H1 (cell line): ENCODE measurements around the gene ANXA6. TPM values are rescaled to one million over a fixed set of nuclear protein-coding genes. Genes with fewer than 3 reads are reported as not detected.
A peak's percentile ranks its signal among the peaks of the same experiment; 100 is the strongest.

Experiments
- CTCF ChIA-PET: fragments of 300-600 bp; sonication (Branson Sonifier 250); formaldehyde crosslinking; loops from one replicate; lab custom pipeline; 2021; ENCODE audit not compliant: partially characterized antibody; lab: Charles Lee
- POLR2A ChIA-PET: fragments of 300-600 bp; sonication (Branson Sonifier 250); formaldehyde crosslinking; loops from one replicate; lab custom pipeline; 2021; ENCODE audit warnings: inconsistent platforms; ENCODE audit not compliant: partially characterized antibody; lab: Charles Lee
- DNase-seq, 2 experiments: peaks; one replicate each; pipeline versions ENCODE4 v3.0.0 to v3.0.0-alpha.2; 2010 to 2022; ENCODE audit warnings: low spot score in 2 of 2, low read depth in 1 of 2, mixed read lengths in 1 of 2
- FAIRE-seq: peaks from 2 replicates; lab custom pipeline; 2011; peaks lifted over from hg19 to GRCh38; lab: Jason Lieb, UNC
- H2AFZ ChIP-seq: 2 replicates; pipeline ENCODE4 v1.8.1; 2012; ENCODE audit warnings: low read length, inconsistent platforms
- H2AK5ac ChIP-seq: 2 replicates; pipeline ENCODE4 v1.6.1; 2013; ENCODE audit warnings: low read depth, low read length
- H2BK120ac ChIP-seq: replicated peaks from 2 replicates; pipeline ENCODE3; 2013; ENCODE audit warnings: low read depth, low read length, inconsistent platforms
- H2BK12ac ChIP-seq: 2 replicates; pipeline ENCODE4 v1.6.1; 2013; ENCODE audit warnings: low read depth, low read length
- H2BK15ac ChIP-seq: 2 replicates; pipeline ENCODE4 v1.6.1; 2013; ENCODE audit warnings: low read length
- H2BK20ac ChIP-seq: 2 replicates; pipeline ENCODE4 v1.6.1; 2013; ENCODE audit warnings: low read length
- H2BK5ac ChIP-seq: 2 replicates; pipeline ENCODE4 v1.6.1; 2013; ENCODE audit warnings: low read depth, low read length
- H3K14ac ChIP-seq: 2 replicates; pipeline ENCODE4 v1.6.1; 2013; ENCODE audit warnings: inconsistent platforms; ENCODE audit not compliant: insufficient read length
- H3K18ac ChIP-seq: 2 replicates; pipeline ENCODE4 v1.6.1; 2013; ENCODE audit warnings: low read length; ENCODE audit errors: extremely low read depth
- H3K23ac ChIP-seq: 2 replicates; pipeline ENCODE4 v1.6.1; 2013; ENCODE audit warnings: inconsistent platforms; ENCODE audit not compliant: insufficient read length
- H3K23me2 ChIP-seq: 2 replicates; pipeline ENCODE4 v1.6.1; 2013; ENCODE audit warnings: low read depth, low read length
- H3K27ac ChIP-seq: 2 replicates; pipeline ENCODE4 v1.6.1; 2011; ENCODE audit warnings: low read depth, low read length, inconsistent platforms
- H3K27me3 ChIP-seq, 4 experiments: replicated peaks in 1 of 4; 1 replicate in 1 of 4; 2 replicates in 3 of 4; pipeline versions ENCODE4 v1.6.1 to v1.8.1; 2011 to 2013; ENCODE audit warnings: low read length in 3 of 4, mild to moderate bottlenecking in 3 of 4, inconsistent platforms in 2 of 4, mixed read lengths in 2 of 4, moderate library complexity in 1 of 4; ENCODE audit not compliant: control insufficient read depth in 3 of 4, insufficient read depth in 3 of 4; ENCODE audit errors: extremely low read depth in 1 of 4
- H3K36me3 ChIP-seq, 4 experiments: 2 replicates each; pipeline versions ENCODE4 v1.6.1 to v1.8.1; 2011 to 2013; ENCODE audit warnings: mild to moderate bottlenecking in 4 of 4, low read length in 3 of 4, moderate library complexity in 2 of 4, control low read depth in 1 of 4, inconsistent platforms in 1 of 4; ENCODE audit not compliant: insufficient read depth in 4 of 4, control insufficient read depth in 2 of 4
- H3K4ac ChIP-seq: replicated peaks from 2 replicates; pipeline ENCODE3; 2013; ENCODE audit warnings: low read length, low read depth, mixed read lengths, inconsistent platforms; ENCODE audit not compliant: insufficient read length
- H3K4me1 ChIP-seq, 4 experiments: replicated peaks in 1 of 4; 1 replicate in 1 of 4; 2 replicates in 3 of 4; pipeline versions ENCODE4 v1.6.1 to v1.8.1; 2011 to 2013; ENCODE audit warnings: low read length in 3 of 4, inconsistent platforms in 2 of 4, mixed read lengths in 1 of 4; ENCODE audit not compliant: insufficient read depth in 4 of 4, control insufficient read depth in 3 of 4
- H3K4me2 ChIP-seq, 2 experiments: 2 replicates each; pipeline versions ENCODE4 v1.6.1 to v1.8.1; 2011 to 2013; ENCODE audit warnings: low read depth in 2 of 2, low read length in 2 of 2, control low read depth in 1 of 2, inconsistent platforms in 1 of 2, mild to moderate bottlenecking in 1 of 2; ENCODE audit not compliant: insufficient read depth in 1 of 2
- H3K4me3 ChIP-seq, 4 experiments: fragments of 200-600, 300-600 bp in 1 of 4; sonication (generic), shearing (Covaris generic), sonication (Bioruptor Twin) in 1 of 4; 2 replicates each; pipeline versions ENCODE4 v1.5.1 to v1.8.1; 2011 to 2016; ENCODE audit warnings: low read length in 4 of 4, low read depth in 3 of 4, control low read depth in 2 of 4, inconsistent platforms in 2 of 4, mild to moderate bottlenecking in 2 of 4, mixed read lengths in 1 of 4, moderate library complexity in 1 of 4; ENCODE audit not compliant: insufficient read depth in 2 of 4; ENCODE audit errors: extremely low read depth in 1 of 4
- H3K56ac ChIP-seq: replicated peaks from 2 replicates; pipeline ENCODE3; 2013; ENCODE audit warnings: low read depth, mild to moderate bottlenecking, mixed read lengths, low read length, inconsistent platforms; ENCODE audit not compliant: insufficient read length
- H3K79me1 ChIP-seq: 2 replicates; pipeline ENCODE4 v1.6.1; 2013; ENCODE audit warnings: low read depth, low read length, control low read depth
- H3K79me2 ChIP-seq, 2 experiments: 2 replicates each; pipeline versions ENCODE4 v1.6.1 to v1.8.1; 2012 to 2013; ENCODE audit warnings: low read length in 2 of 2, mild to moderate bottlenecking in 2 of 2, inconsistent platforms in 1 of 2; ENCODE audit not compliant: insufficient read depth in 2 of 2, control insufficient read depth in 1 of 2
- H3K9ac ChIP-seq, 4 experiments: replicated peaks in 1 of 4; 1 replicate in 1 of 4; 2 replicates in 3 of 4; pipeline versions ENCODE4 v1.6.1 to v1.8.1; 2011 to 2013; ENCODE audit warnings: low read depth in 3 of 4, low read length in 3 of 4, control low read depth in 2 of 4, mild to moderate bottlenecking in 2 of 4, moderate library complexity in 2 of 4, inconsistent platforms in 1 of 4; ENCODE audit errors: extremely low read depth in 1 of 4
- H3K9me3 ChIP-seq, 2 experiments: 2 replicates each; pipeline versions ENCODE4 v1.6.1 to v1.8.1; 2012 to 2013; ENCODE audit warnings: mild to moderate bottlenecking in 2 of 2, moderate library complexity in 2 of 2, control low read depth in 1 of 2, inconsistent platforms in 1 of 2, low read depth in 1 of 2, low read length in 1 of 2, mixed read lengths in 1 of 2; ENCODE audit not compliant: insufficient read depth in 2 of 2
- H4K20me1 ChIP-seq, 2 experiments: replicated peaks in 1 of 2; 2 replicates each; pipeline versions ENCODE3 to v1.8.1; 2011 to 2013; ENCODE audit warnings: inconsistent platforms in 2 of 2, low read length in 2 of 2, mild to moderate bottlenecking in 1 of 2; ENCODE audit not compliant: insufficient read depth in 2 of 2, control insufficient read depth in 1 of 2
- H4K5ac ChIP-seq: 2 replicates; pipeline ENCODE4 v1.6.1; 2013; ENCODE audit warnings: low read length, low read depth, mixed read lengths, inconsistent platforms; ENCODE audit not compliant: insufficient read length
- H4K8ac ChIP-seq: 2 replicates; pipeline ENCODE4 v1.8.0; 2013; ENCODE audit warnings: mild to moderate bottlenecking, moderate library complexity, low read length, inconsistent platforms; ENCODE audit not compliant: insufficient read depth; ENCODE audit errors: extremely low read depth
- H4K91ac ChIP-seq: replicated peaks from 2 replicates; pipeline ENCODE3; 2013; ENCODE audit warnings: low read length, mixed read lengths, inconsistent platforms; ENCODE audit not compliant: insufficient read length
- BCL11A ChIP-seq, 2 experiments: IDR thresholded peaks; one replicate each; pipeline ENCODE4 v1.6.1; 2011; ENCODE audit warnings: low read depth in 2 of 2, low read length in 2 of 2, mild to moderate bottlenecking in 2 of 2
- CHD2 ChIP-seq: IDR thresholded peaks from 2 replicates; pipeline ENCODE4 v1.6.1; 2012; ENCODE audit warnings: low read length, improper control_type of control experiment
- KDM5A ChIP-seq: fragments of 200-600 bp; IDR thresholded peaks from 2 replicates; pipeline ENCODE4 v1.7.1; 2012; ENCODE audit warnings: mild to moderate bottlenecking, low read length, inconsistent platforms, mixed read lengths
- SIRT6 ChIP-seq: IDR thresholded peaks from one replicate; pipeline ENCODE4 v1.7.1; 2012; ENCODE audit warnings: low read length, inconsistent platforms
- WGBS, 2 experiments: shearing (Covaris generic) in 1 of 2; methylation state at CpG; one replicate each; pipeline versions ENCODE4 v1.1.6 to v1.1.7; 2013 to 2015; ENCODE audit warnings: low lambda C conversion rate in 2 of 2, mixed read lengths in 2 of 2, inconsistent platforms in 1 of 2, low coverage in 1 of 2, missing lambda C conversion rate in 1 of 2; ENCODE audit not compliant: insufficient replicate concordance in 2 of 2, insufficient coverage in 1 of 2, insufficient read length in 1 of 2; ENCODE audit errors: extremely low coverage in 1 of 2, missing lambda C conversion rate in 1 of 2; 5-methylcytosine and 5-hydroxymethylcytosine counted together
- polyA plus RNA-seq, 7 experiments: library from polyadenylated mRNA; depleted of rRNA in 3 of 7; stranded (reverse) in 5 of 7; unstranded in 2 of 7; fragments of >200 nt in 5 of 7; fragments of 200-250 nt in 2 of 7; gene quantifications; 1 replicate in 5 of 7; 2 replicates in 1 of 7; 4 replicates in 1 of 7; pipeline versions ENCODE4 v1.2.1 to v1.2.3, GENCODE V29; 2011 to 2013; ENCODE audit warnings: missing spikeins in 2 of 7, mixed read lengths in 2 of 7
- total RNA-seq: library from RNA; stranded (reverse); fragmentation: NEBNext Ultra II Directional; extraction: Animal tissue kit (Norgen Biotek cat#: 25700); gene quantifications from 2 replicates; pipeline ENCODE4 v1.2.1, GENCODE V29; 2021

Gene ANXA6
- total and polyA plus RNA-seq, 2 of the 8 experiments (the other 6 are each of a cell fraction or from before 2014, with no cell fraction given): 61.3 to 78.6 TPM

- no peak overlapping the region for H2AFZ ChIP-seq
- no peak overlapping the region for H2BK120ac ChIP-seq
- peak overlapping the region; percentile 72; the same call in 1 of the 2 replicates for H4K8ac ChIP-seq
- no peak overlapping the region for H3K56ac ChIP-seq
- DNase-seq (no peak), FAIRE-seq (no peak)
- no peak overlapping the region for H3K4me3 ChIP-seq
- H3K23me2 ChIP-seq: no peaks in the 10 kb centered on the region
- no peak overlapping the region for H3K27ac ChIP-seq
- no peak overlapping the region for H2BK20ac ChIP-seq
- no peak overlapping the region for H3K14ac ChIP-seq
- no peak overlapping the region for H3K9ac ChIP-seq
- peaks cover 0 to 6% (median 4%) of the 10 kb centered on the region in 4 experiments; a peak in 4 of 7 replicates for H3K4me1 ChIP-seq
- peaks cover 6% of the 10 kb centered on the region; the same call in 1 of the 2 replicates for H3K79me1 ChIP-seq
- no peaks in the 10 kb centered on the region for H3K36me3 ChIP-seq
- no peaks in the 10 kb centered on the region for H3K27me3 ChIP-seq
- H4K91ac ChIP-seq: no peak overlapping the region
- TF ChIP-seq BCL11A (IDR thresholded peaks at IDR 0.05; ENCODE audit: low read depth in 2 of 2, low read length in 2 of 2) (no peak), CHD2 (no peak), SIRT6 (no peak), KDM5A (no peak)
- H2BK12ac ChIP-seq: no peak overlapping the region
- H3K23ac ChIP-seq: no peak overlapping the region
- no peak overlapping the region for H2BK15ac ChIP-seq
- no peak overlapping the region for H4K5ac ChIP-seq
- 93% methylated on average over 10 of the region's 10 CpGs; no CpG with 5 or more reads in 1 of the 2 experiments for WGBS, 2 experiments
- ChIA-PET POLR2A (no interaction called here), CTCF (interaction anchor here (0.8 to 28.6 kb wide), 13 partner anchors 9 to 226 kb away, joined by 3 to 442 read pairs (median 4); partner anchors contain the start of gene TNIP1)
- H3K18ac ChIP-seq: no peak overlapping the region
- H2BK5ac ChIP-seq: no peak overlapping the region
- H3K4me2 ChIP-seq: no peak overlapping the region
- H3K79me2 ChIP-seq: peaks cover 0 to 22% of the 10 kb centered on the region in 2 experiments; a peak in 2 of 4 replicates
- no peak overlapping the region for H3K4ac ChIP-seq
- H2AK5ac ChIP-seq: no peak overlapping the region; the same call in 1 of the 2 replicates
- H3K9me3 ChIP-seq: no peaks in the 10 kb centered on the region
- H4K20me1 ChIP-seq: peaks cover 0 to 4% of the 10 kb centered on the region in 2 experiments
Measured at GRCh38 chr5:151071848-151072629, 85.5 kb downstream of the ANXA6 start.
